ENCODE results near the gene ACOT13. TPM values are rescaled to one million over a fixed set of nuclear protein-coding genes. Genes with fewer than 3 reads are reported as not detected.
"Not testable (repeated sequence)": the region's sequence is repeated elsewhere in the genome, so short reads cannot be mapped to it uniquely, and the experiment has no call there.

Gene ACOT13
- 10 to 100 TPM; 63.7 to 92.1 (median 77.6) TPM for total RNA-seq
- polyA plus RNA-seq = 87.4 TPM
- long read RNA-seq, donor 1, full-length matches to known transcripts = 68 of 78 reads
- long read RNA-seq, donor 1, partial matches to known transcripts = 0 of 78 reads
- long read RNA-seq, donor 1, other reads (novel, unspliced or antisense) = 10 of 78 reads
- long read RNA-seq, donor 2, full-length matches to known transcripts = 52 of 52 reads
- long read RNA-seq, donor 2, partial matches to known transcripts = 0 of 52 reads
- long read RNA-seq, donor 2, other reads (novel, unspliced or antisense) = 0 of 52 reads
- long read RNA-seq, donor 3, full-length matches to known transcripts = 42 of 62 reads
- long read RNA-seq, donor 3, partial matches to known transcripts = 1 of 62 reads
- long read RNA-seq, donor 3, other reads (novel, unspliced or antisense) = 19 of 62 reads
- long read RNA-seq, donor 4, full-length matches to known transcripts = 32 of 34 reads
- long read RNA-seq, donor 4, partial matches to known transcripts = 0 of 34 reads
- long read RNA-seq, donor 4, other reads (novel, unspliced or antisense) = 2 of 34 reads

DNA sequence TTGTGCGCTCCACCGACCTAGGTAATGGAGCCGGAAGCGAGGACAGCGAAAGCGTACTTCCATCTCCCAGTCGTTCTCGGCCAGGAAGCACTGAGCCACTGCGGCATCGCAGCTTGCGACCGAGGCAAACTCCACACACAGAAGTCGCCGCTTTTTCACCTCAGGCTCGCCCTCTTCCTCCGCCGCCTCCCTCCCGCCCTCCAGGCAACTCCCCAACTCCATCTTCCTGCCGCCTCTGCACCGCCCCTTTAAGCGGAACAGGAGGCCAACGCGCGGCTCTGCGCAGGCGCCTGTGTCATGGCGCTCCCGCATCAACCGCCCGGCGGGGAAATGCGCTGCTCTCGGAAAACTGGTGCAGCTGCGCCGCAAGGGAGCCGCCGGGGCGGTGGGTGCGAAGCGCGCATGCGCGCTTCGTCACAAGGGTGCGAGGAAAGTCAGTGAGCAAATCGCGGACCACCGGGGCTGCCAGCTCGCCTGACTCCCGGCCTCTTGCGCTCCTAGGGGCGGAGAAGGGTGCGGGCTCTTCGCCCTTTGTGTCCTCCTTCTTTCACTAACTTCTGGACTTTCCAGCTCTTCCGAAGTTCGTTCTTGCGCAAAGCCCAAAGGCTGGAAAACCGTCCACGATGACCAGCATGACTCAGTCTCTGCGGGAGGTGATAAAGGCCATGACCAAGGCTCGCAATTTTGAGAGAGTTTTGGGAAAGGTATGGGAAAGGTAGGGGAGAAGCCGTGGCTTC, at the start of gene ACOT13, which contains the start of gene TDP2:
ACOT13 (plus strand) TSS at position 437 of the 737 bp plus-strand sequence; CDS start at position 624, 187 bp downstream.
TDP2 (minus strand) TSS at position 259 of the 737 bp plus-strand sequence; CDS start at position 222, 37 bp downstream.
- ATAC-seq (peak; percentile 100), DNase-seq (peak; percentile 97 to 99 (median 99))
- peak within 1 kb of the TSS; percentile 95 for H3K27ac ChIP-seq (ENCODE audit: low read length)
- intact Hi-C loops (cut with DNase I) = loop anchor here in 1 of 4 donors (10.0 kb wide), 1 partner anchor 82 kb away; no protein-coding TSS in a partner anchor
- no peaks in the 10 kb centered on the region for H3K9me3 ChIP-seq (ENCODE audit: control insufficient read depth, low read length)
- H3K27me3 ChIP-seq (ENCODE audit: control insufficient read depth, insufficient read depth) = no peaks in the 10 kb centered on the region
- peaks cover 6% of the 10 kb centered on the region for H3K4me1 ChIP-seq (ENCODE audit: control insufficient read depth, insufficient read depth, low read length)
- peak within 1 kb of the TSS; percentile 79 for H3K4me3 ChIP-seq (ENCODE audit: low read length)
- under 1% methylated on average over 62 of the region's 62 CpGs for WGBS

GRCh38 chr6:24619661-24620060, 47.2 kb upstream of the ACOT13 start:
- no peak overlapping the region for H3K27ac ChIP-seq (ENCODE audit: low read length)
- ATAC-seq (no peak), DNase-seq (no peak)
- 91% methylated on average over 5 of the region's 5 CpGs for WGBS
- no peaks in the 10 kb centered on the region for H3K9me3 ChIP-seq (ENCODE audit: control insufficient read depth, low read length)
- intact Hi-C loops (cut with DNase I) = no loop called here
- H3K27me3 ChIP-seq (ENCODE audit: control insufficient read depth, insufficient read depth) = no peaks in the 10 kb centered on the region
- H3K4me3 ChIP-seq (ENCODE audit: low read length) = no peak overlapping the region
- no peaks in the 10 kb centered on the region for H3K4me1 ChIP-seq (ENCODE audit: control insufficient read depth, insufficient read depth, low read length)

- H3K9me3 ChIP-seq (ENCODE audit: control insufficient read depth, low read length) = no peaks in the 10 kb centered on the region
- no peaks in the 10 kb centered on the region for H3K4me1 ChIP-seq (ENCODE audit: control insufficient read depth, insufficient read depth, low read length)
- no peak overlapping the region for H3K4me3 ChIP-seq (ENCODE audit: low read length)
- WGBS = 90% methylated on average over 3 of the region's 3 CpGs
- DNase-seq (no peak), ATAC-seq (no peak)
- intact Hi-C loops (cut with DNase I) = no loop called here
- no peak overlapping the region for H3K27ac ChIP-seq (ENCODE audit: low read length)
- H3K27me3 ChIP-seq (ENCODE audit: control insufficient read depth, insufficient read depth) = no peaks in the 10 kb centered on the region
Measured at GRCh38 chr6:24620637-24621036, 46.2 kb upstream of the ACOT13 start.

GRCh38 chr6:24621626-24622289, 45.1 kb upstream of the ACOT13 start:
- H3K9me3 ChIP-seq (ENCODE audit: control insufficient read depth, low read length) = no peaks in the 10 kb centered on the region
- no peaks in the 10 kb centered on the region for H3K27me3 ChIP-seq (ENCODE audit: control insufficient read depth, insufficient read depth)
- DNase-seq = no peak
- H3K27ac ChIP-seq (ENCODE audit: low read length) = no peak overlapping the region
- intact Hi-C loops (cut with DNase I) = no loop called here
- WGBS = 59% methylated on average over 7 of the region's 7 CpGs
- H3K4me1 ChIP-seq (ENCODE audit: control insufficient read depth, insufficient read depth, low read length) = no peaks in the 10 kb centered on the region
- no peak for ATAC-seq
- no peak overlapping the region for H3K4me3 ChIP-seq (ENCODE audit: low read length)

DNA sequence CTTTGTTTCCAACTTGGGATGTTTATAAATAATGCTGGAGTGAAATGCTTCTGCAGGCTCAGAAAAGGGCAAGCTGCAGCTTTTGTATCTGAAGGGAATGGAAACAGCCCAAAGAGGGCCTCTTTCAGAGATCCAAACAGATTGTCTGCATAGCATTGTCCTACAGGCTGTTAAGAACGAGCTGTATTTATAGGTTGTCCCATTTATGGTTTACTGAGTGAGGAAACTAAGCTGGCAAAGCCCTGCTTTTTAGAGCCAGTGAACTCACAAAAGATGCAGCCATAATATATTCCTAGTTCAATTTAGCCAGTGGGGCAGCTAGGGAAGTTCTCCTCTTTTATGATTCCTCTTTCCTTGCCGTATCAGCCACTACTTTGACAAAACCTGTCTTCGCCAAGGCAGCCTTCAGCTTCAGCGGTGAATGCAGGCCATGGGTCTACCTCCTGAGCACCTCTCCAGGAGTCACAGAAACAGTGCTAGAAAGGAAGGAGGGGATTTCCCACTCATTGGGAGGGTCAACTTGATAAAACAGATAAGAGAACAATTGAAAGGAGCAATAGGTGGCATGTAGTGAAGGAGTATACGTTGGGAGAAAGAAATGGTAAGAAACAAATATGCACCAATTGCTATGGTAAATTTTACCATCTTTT, 35.9 kb upstream of the ACOT13 start:
- ATAC-seq (no peak), DNase-seq (no peak)
- H3K27ac ChIP-seq (ENCODE audit: low read length) = no peak overlapping the region
- H3K4me3 ChIP-seq (ENCODE audit: low read length) = no peak overlapping the region
- no peaks in the 10 kb centered on the region for H3K27me3 ChIP-seq (ENCODE audit: control insufficient read depth, insufficient read depth)
- peaks cover 2% of the 10 kb centered on the region for H3K4me1 ChIP-seq (ENCODE audit: control insufficient read depth, insufficient read depth, low read length)
- no peaks in the 10 kb centered on the region for H3K9me3 ChIP-seq (ENCODE audit: control insufficient read depth, low read length)
- 50% methylated on average over 5 of the region's 5 CpGs for WGBS
- intact Hi-C loops (cut with DNase I) = no loop called here

DNA sequence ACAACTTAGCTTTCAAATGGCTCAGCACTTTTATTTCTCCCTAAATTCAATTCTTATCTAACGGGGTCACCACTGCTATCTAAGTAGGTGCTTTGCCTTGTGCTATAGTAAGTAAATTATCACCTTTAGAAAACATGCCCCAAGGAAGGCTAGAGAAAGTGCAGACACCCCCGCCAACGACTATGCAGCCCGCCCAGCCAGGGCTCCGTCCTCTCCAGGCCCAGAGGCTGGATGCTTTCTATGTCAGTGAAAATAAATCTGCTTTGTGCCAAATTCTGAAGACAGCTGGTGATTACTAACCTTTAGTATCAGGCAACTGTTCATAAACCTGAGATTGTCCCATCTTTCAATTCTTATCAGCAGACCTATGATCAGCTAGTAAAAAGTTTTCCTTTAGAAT, 35.2 kb upstream of the ACOT13 start:
- Histone ChIP-seq H3K27me3 (ENCODE audit: control insufficient read depth, insufficient read depth) (no peaks in the 10 kb centered on the region), H3K4me1 (ENCODE audit: control insufficient read depth, insufficient read depth, low read length) (peaks cover 2% of the 10 kb centered on the region), H3K4me3 (ENCODE audit: low read length) (no peak overlapping the region), H3K9me3 (ENCODE audit: control insufficient read depth, low read length) (no peaks in the 10 kb centered on the region), H3K27ac (ENCODE audit: low read length) (no peak overlapping the region)
- no peak for ATAC-seq
- DNase-seq = no peak
- intact Hi-C loops (cut with DNase I) = no loop called here
- 48% methylated on average over 5 of the region's 5 CpGs for WGBS

GRCh38 chr6:24632573-24632972, 34.3 kb upstream of the ACOT13 start:
- intact Hi-C loops (cut with DNase I) = no loop called here
- Histone ChIP-seq H3K4me1 (ENCODE audit: control insufficient read depth, insufficient read depth, low read length) (peaks cover 2% of the 10 kb centered on the region), H3K27ac (ENCODE audit: low read length) (no peak overlapping the region), H3K4me3 (ENCODE audit: low read length) (no peak overlapping the region), H3K27me3 (ENCODE audit: control insufficient read depth, insufficient read depth) (no peaks in the 10 kb centered on the region), H3K9me3 (ENCODE audit: control insufficient read depth, low read length) (no peaks in the 10 kb centered on the region)
- ATAC-seq (peak in 1 of 2 donors; percentile 55), DNase-seq (no peak)
- WGBS = 16% methylated on average over 1 of the region's 1 CpG

GRCh38 chr6:24636681-24637080, 30.2 kb upstream of the ACOT13 start:
- no peaks in the 10 kb centered on the region for H3K27me3 ChIP-seq (ENCODE audit: control insufficient read depth, insufficient read depth)
- ATAC-seq (no peak), DNase-seq (no peak)
- no peaks in the 10 kb centered on the region for H3K9me3 ChIP-seq (ENCODE audit: control insufficient read depth, low read length)
- intact Hi-C loops (cut with DNase I) = no loop called here
- no peaks in the 10 kb centered on the region for H3K4me1 ChIP-seq (ENCODE audit: control insufficient read depth, insufficient read depth, low read length)
- no peak overlapping the region for H3K27ac ChIP-seq (ENCODE audit: low read length)
- no peak overlapping the region for H3K4me3 ChIP-seq (ENCODE audit: low read length)

- no peak for DNase-seq
- no peaks in the 10 kb centered on the region for H3K27me3 ChIP-seq (ENCODE audit: control insufficient read depth, insufficient read depth)
- no peak overlapping the region for H3K4me3 ChIP-seq (ENCODE audit: low read length)
- no peaks in the 10 kb centered on the region for H3K9me3 ChIP-seq (ENCODE audit: control insufficient read depth, low read length)
- intact Hi-C loops (cut with DNase I) = no loop called here
- WGBS = 98% methylated on average over 1 of the region's 1 CpG
- ATAC-seq = no peak
- H3K4me1 ChIP-seq (ENCODE audit: control insufficient read depth, insufficient read depth, low read length) = no peaks in the 10 kb centered on the region
- no peak overlapping the region for H3K27ac ChIP-seq (ENCODE audit: low read length)
Measured at GRCh38 chr6:24640166-24640565, 26.7 kb upstream of the ACOT13 start.

DNA sequence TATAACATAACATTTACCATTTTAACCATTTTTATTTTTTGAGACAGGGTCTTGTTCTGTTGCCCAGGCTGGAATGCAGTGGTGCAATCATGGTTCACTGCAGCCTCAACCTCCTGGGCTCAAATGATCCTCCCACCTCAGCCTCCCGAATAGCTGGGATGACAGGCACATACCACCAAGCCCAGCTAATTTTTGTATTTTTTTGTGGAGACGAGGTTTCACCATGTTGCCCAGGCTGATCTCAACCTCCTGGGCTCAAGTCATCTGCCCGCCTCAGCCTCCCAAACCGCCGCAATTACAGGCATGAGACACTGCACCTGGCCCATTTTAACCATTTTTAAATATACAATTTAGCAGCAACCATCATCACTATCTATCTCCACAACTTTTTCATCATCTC, 26.2 kb upstream of the ACOT13 start:
- H3K4me1 ChIP-seq (ENCODE audit: control insufficient read depth, insufficient read depth, low read length); ATAC-seq; H3K27me3 ChIP-seq (ENCODE audit: control insufficient read depth, insufficient read depth); H3K27ac ChIP-seq (ENCODE audit: low read length); intact Hi-C loops (cut with DNase I); DNase-seq; H3K4me3 ChIP-seq (ENCODE audit: low read length); H3K9me3 ChIP-seq (ENCODE audit: control insufficient read depth, low read length): not testable (repeated sequence)
- WGBS = 92% methylated on average over 5 of the region's 5 CpGs
